SU-DHL-6 (cell line): ENCODE results near the gene BMPR2.

Experiments
- H2AFZ ChIP-seq: fragments of 200-600 bp; sonication (generic); 2 replicates; pipeline ENCODE4 v1.6.1; 2014; ENCODE audit warnings: low read depth, mild to moderate bottlenecking, moderate library complexity, mixed read lengths, antibody characterized with exemption, low read length; ENCODE audit not compliant: severe bottlenecking
- H3F3A ChIP-seq: fragments of 200-600 bp; shearing (Covaris generic); 2 replicates; pipeline ENCODE4 v1.6.0; 2016; ENCODE audit warnings: antibody characterized with exemption, mild to moderate bottlenecking; ENCODE audit not compliant: insufficient read depth
- H3K27ac ChIP-seq: fragments of 200-600 bp; sonication (generic); 2 replicates; pipeline ENCODE4 v1.5.1; 2016; ENCODE audit warnings: low read depth, mild to moderate bottlenecking, low read length, moderate library complexity, mixed read lengths
- H3K27me3 ChIP-seq: fragments of 200-600 bp; sonication (generic), shearing (Covaris generic); 2 replicates; pipeline ENCODE4 v1.6.0; 2014; ENCODE audit warnings: mild to moderate bottlenecking, low read length
- H3K36me3 ChIP-seq: fragments of 200-600 bp; sonication (generic); 2 replicates; pipeline ENCODE4 v1.6.1; 2014; ENCODE audit warnings: mild to moderate bottlenecking, low read length, mixed read lengths
- H3K4me2 ChIP-seq: fragments of 300-600, 200-600 bp; shearing (Covaris generic), sonication (generic); 2 replicates; pipeline ENCODE4 v1.6.0; 2014; ENCODE audit warnings: low read length, low read depth, mild to moderate bottlenecking; ENCODE audit not compliant: poor library complexity, severe bottlenecking
- H3K4me3 ChIP-seq: fragments of 200-600 bp; sonication (generic); 2 replicates; pipeline ENCODE4 v1.5.1; 2014; ENCODE audit warnings: antibody characterized with exemption, low read length, mild to moderate bottlenecking, mixed read lengths; ENCODE audit not compliant: insufficient read depth, poor library complexity, severe bottlenecking
- H3K79me2 ChIP-seq: fragments of 200-600 bp; sonication (generic); 2 replicates; pipeline ENCODE4 v1.6.1; 2014; ENCODE audit warnings: mild to moderate bottlenecking, low read length, moderate library complexity; ENCODE audit not compliant: insufficient read depth
- H3K9ac ChIP-seq: fragments of 200-600 bp; sonication (generic); 2 replicates; pipeline ENCODE4 v1.7.0; 2014; ENCODE audit warnings: mild to moderate bottlenecking, low read length
- H3K9me2 ChIP-seq: fragments of 200-600 bp; sonication (generic); replicated peaks from 2 replicates; pipeline ENCODE4 v1.6.1; 2014; ENCODE audit warnings: low read length; ENCODE audit not compliant: insufficient read depth
- H3K9me3 ChIP-seq: fragments of 200-600 bp; sonication (generic); 2 replicates; pipeline ENCODE4 v1.6.1; 2014; ENCODE audit warnings: low read length, mixed read lengths; ENCODE audit not compliant: insufficient read depth
- H4K20me1 ChIP-seq: fragments of 200-600 bp; sonication (generic); 2 replicates; pipeline ENCODE4 v1.6.1; 2014; ENCODE audit warnings: low read depth, mild to moderate bottlenecking, antibody characterized with exemption, low read length, moderate library complexity, mixed read lengths
- EZH2phosphoT487 ChIP-seq: fragments of 200-600 bp; sonication (generic), shearing (Covaris generic); conservative IDR thresholded peaks from 2 replicates; pipeline ENCODE4 v1.6.1; 2018; ENCODE audit warnings: mild to moderate bottlenecking, antibody characterized with exemption, low read length, moderate library complexity, mixed read lengths
- TF ChIP-seq, protein P1 (sequence below): fragments of 200-600 bp; sonication (generic); IDR thresholded peaks from one replicate; pipeline ENCODE4 v1.5.1; 2017; ENCODE audit warnings: antibody characterized with exemption, mild to moderate bottlenecking, low read length, moderate library complexity; ENCODE audit not compliant: insufficient read depth, poor library complexity, severe bottlenecking

BMPR2 gene

DNA sequence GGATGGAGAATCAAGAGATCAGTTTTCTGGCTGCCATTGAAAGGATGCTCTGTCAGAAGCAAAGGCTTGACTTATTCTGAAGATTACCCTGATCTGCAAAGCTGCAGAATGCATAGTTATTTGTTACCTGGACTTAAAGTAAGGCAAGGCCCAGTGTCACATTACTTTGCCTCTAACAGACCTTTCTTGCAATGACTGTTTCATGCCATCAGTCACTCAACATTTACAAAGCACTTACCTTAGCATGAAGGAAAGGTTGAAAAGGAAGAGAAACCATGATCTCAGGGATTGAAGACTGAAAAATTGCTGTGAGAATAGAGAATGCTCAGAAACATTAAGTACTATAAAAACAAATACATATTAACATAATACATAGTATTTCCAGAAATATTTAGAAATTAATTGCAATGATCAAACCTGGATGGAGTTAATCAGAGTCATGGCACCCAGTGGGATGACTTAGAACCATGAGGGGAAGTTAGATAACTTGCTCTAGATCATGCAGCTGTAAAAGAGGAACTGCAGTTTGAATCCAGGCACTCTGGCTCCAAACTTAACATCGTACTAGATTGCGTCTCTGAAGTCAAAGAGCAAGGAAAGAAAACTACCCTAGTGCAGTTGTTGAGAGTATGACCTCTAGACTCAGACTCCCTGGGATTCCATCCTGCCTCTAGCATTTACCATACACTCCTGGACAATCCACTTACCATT lies 232.2 kb downstream of the BMPR2 start:
- TF ChIP-seq, protein P1, sequence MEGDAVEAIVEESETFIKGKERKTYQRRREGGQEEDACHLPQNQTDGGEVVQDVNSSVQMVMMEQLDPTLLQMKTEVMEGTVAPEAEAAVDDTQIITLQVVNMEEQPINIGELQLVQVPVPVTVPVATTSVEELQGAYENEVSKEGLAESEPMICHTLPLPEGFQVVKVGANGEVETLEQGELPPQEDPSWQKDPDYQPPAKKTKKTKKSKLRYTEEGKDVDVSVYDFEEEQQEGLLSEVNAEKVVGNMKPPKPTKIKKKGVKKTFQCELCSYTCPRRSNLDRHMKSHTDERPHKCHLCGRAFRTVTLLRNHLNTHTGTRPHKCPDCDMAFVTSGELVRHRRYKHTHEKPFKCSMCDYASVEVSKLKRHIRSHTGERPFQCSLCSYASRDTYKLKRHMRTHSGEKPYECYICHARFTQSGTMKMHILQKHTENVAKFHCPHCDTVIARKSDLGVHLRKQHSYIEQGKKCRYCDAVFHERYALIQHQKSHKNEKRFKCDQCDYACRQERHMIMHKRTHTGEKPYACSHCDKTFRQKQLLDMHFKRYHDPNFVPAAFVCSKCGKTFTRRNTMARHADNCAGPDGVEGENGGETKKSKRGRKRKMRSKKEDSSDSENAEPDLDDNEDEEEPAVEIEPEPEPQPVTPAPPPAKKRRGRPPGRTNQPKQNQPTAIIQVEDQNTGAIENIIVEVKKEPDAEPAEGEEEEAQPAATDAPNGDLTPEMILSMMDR, result no peak
- no peak for TF ChIP-seq EZH2phosphoT487
- Histone ChIP-seq H3K27me3 (no peaks in the 10 kb centered on the region), H3K9ac (no peak overlapping the region), H3K79me2 (no peaks in the 10 kb centered on the region), H3K9me3 (no peaks in the 10 kb centered on the region), H2AFZ (no peak overlapping the region), H3K36me3 (no peaks in the 10 kb centered on the region), H3F3A (no peaks in the 10 kb centered on the region), H3K4me2 (no peak overlapping the region), H3K9me2 (no peaks in the 10 kb centered on the region), H4K20me1 (no peaks in the 10 kb centered on the region), H3K27ac (no peak overlapping the region), H3K4me3 (no peak overlapping the region)

DNA sequence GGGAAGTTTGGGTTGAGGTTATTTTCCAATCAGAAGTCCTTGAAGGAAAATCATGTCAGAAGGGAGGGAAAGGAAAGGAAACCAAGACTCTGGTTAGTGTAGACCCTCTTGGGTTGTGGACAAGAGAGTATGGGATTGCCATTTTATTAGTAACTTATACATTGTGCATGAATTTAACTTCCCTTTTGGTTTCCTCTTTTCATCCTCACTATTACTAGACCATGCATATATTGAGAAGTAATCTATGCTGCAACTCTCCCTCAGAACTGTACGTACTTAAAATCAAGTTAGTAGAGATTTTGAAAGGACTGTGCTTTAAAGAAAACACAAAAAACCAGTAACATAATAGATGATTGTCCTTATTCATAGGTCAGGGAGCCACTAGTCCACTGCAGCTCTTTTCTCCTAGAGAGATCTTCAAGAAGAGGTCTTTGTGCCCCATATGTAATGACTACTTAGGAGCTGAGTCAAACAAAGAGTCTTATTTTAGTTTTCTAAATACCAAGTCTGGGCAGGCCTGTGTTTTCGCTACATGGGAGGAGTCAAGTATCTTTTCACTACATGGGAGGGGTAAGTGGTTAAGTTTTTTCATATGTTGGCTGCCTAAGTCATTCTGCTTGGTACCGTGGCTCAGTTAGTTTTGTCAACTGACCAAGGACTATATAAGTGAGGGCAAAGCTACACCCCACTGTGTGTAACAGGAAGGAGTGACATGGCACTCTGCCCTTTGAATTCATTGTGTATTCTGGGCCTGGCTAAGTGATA lies 233.4 kb downstream of the BMPR2 start:
- no peak overlapping the region for H3K4me2 ChIP-seq
- H4K20me1 ChIP-seq, result no peaks in the 10 kb centered on the region
- no peak overlapping the region for H3K9ac ChIP-seq
- H3K9me3 ChIP-seq, result no peaks in the 10 kb centered on the region
- H3K27me3 ChIP-seq, result no peaks in the 10 kb centered on the region
- H3K4me3 ChIP-seq, result no peak overlapping the region
- no peaks in the 10 kb centered on the region for H3K79me2 ChIP-seq
- TF ChIP-seq EZH2phosphoT487, result no peak
- TF ChIP-seq, protein P1, result no peak
- H3K9me2 ChIP-seq, result no peaks in the 10 kb centered on the region
- no peaks in the 10 kb centered on the region for H3K36me3 ChIP-seq
- H3K27ac ChIP-seq, result no peak overlapping the region
- no peak overlapping the region for H2AFZ ChIP-seq
- no peaks in the 10 kb centered on the region for H3F3A ChIP-seq

DNA sequence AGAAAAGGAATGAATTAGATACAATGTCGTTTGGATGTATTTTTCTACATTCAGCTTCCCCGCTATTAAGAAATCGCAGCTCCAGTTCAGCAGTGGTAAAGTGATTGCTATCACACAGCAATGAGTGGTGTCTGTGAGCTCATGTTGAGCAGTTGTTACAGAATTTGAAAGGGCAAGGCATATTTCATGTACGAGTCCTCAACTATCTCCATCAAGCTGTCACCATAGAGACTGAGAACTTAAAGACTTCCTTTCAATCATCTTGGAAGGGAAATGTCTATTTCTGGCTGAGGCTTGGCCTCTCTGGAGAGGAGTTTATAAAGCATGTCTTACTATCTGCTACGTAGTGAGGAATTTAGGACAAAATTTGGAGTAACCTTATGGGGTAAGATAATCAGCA lies 234.3 kb downstream of the BMPR2 start:
- Histone ChIP-seq H3K27ac (no peak overlapping the region), H2AFZ (no peak overlapping the region)

More for the DNA sequence above, 234.3 kb downstream of the BMPR2 start:
- H3F3A ChIP-seq, result no peaks in the 10 kb centered on the region
- H3K4me2 ChIP-seq, result no peak overlapping the region
- H3K4me3 ChIP-seq, result no peak overlapping the region
- no peaks in the 10 kb centered on the region for H3K27me3 ChIP-seq
- H3K9me3 ChIP-seq, result no peaks in the 10 kb centered on the region
- H3K9ac ChIP-seq, result no peak overlapping the region
- H3K9me2 ChIP-seq, result no peaks in the 10 kb centered on the region
- H4K20me1 ChIP-seq, result no peaks in the 10 kb centered on the region
- H3K79me2 ChIP-seq, result no peaks in the 10 kb centered on the region
- TF ChIP-seq EZH2phosphoT487, result no peak
- TF ChIP-seq, protein P1, result no peak
- H3K36me3 ChIP-seq, result no peaks in the 10 kb centered on the region
